B cell (primary cell): ENCODE measurements around the gene GCNT2. TPM values are rescaled to one million over a fixed set of nuclear protein-coding genes. Genes with fewer than 3 reads are reported as not detected.

Experiments used
- ATAC-seq: fragments of 200-7000 bp; cut with Tn5 transposase; one replicate; pipeline ENCODE4 v1.10.0; 2021; ENCODE audit warnings: low read depth, mild to moderate bottlenecking, moderate number of reproducible peaks, moderate library complexity
- CTCF ChIA-PET: fragments of 350-600 bp; sonication (Branson Sonifier 250); formaldehyde crosslinking; loops from one replicate; lab custom pipeline; 2021; ENCODE audit warnings: antibody characterized with exemption, inconsistent platforms; lab: Charles Lee
- POLR2A ChIA-PET: fragments of 350-600 bp; sonication (Branson Sonifier 250); formaldehyde crosslinking; loops from one replicate; lab custom pipeline; 2021; ENCODE audit warnings: antibody characterized with exemption; lab: Charles Lee
- DNase-seq: peaks from one replicate; pipeline ENCODE4 v3.0.0; 2013
- H2AFZ ChIP-seq: 2 replicates; pipeline ENCODE4 v1.6.1; 2012; ENCODE audit warnings: mild to moderate bottlenecking, low read depth, low read length; ENCODE audit not compliant: insufficient read depth, poor library complexity, severe bottlenecking
- H3K27ac ChIP-seq, 2 donors: 1 replicate in 1 of 2; 2 replicates in 1 of 2; pipeline ENCODE4 v1.5.1; 2012 to 2013; ENCODE audit warnings: low read length in 2 of 2, mild to moderate bottlenecking in 2 of 2, moderate library complexity in 1 of 2
- H3K27me3 ChIP-seq, 4 experiments: fragments of 200-600 bp in 1 of 4; sonication (generic) in 1 of 4; replicated peaks in 1 of 4; 1 replicate in 2 of 4; 2 replicates in 2 of 4; pipeline versions ENCODE4 v1.6.1 to v1.7.0; 2013 to 2016; ENCODE audit warnings: low read length in 3 of 4, mild to moderate bottlenecking in 2 of 4, mixed read lengths in 1 of 4, moderate library complexity in 1 of 4; ENCODE audit not compliant: insufficient read depth in 4 of 4, control insufficient read depth in 3 of 4; ENCODE audit errors: control extremely low read depth in 1 of 4
- H3K36me3 ChIP-seq, 2 experiments: replicated peaks in 1 of 2; 1 replicate in 1 of 2; 2 replicates in 1 of 2; pipeline versions ENCODE4 v1.6.1 to v1.7.1; 2013; ENCODE audit warnings: low read length in 1 of 2; ENCODE audit not compliant: insufficient read depth in 2 of 2, control insufficient read depth in 1 of 2; ENCODE audit errors: control extremely low read depth in 1 of 2, extremely low read depth in 1 of 2
- H3K4me1 ChIP-seq, 2 donors: fragments of 200-600 bp in 1 of 2; sonication (generic) in 1 of 2; 1 replicate in 1 of 2; 2 replicates in 1 of 2; pipeline versions ENCODE4 v1.5.1 to v1.6.1; 2013 to 2017; ENCODE audit warnings: low read length in 2 of 2; ENCODE audit not compliant: control insufficient read depth in 2 of 2, insufficient read depth in 2 of 2
- H3K4me2 ChIP-seq: replicated peaks from 2 replicates; pipeline ENCODE3; 2012; ENCODE audit warnings: mild to moderate bottlenecking, low read depth, low read length; ENCODE audit not compliant: poor library complexity, severe bottlenecking
- H3K4me3 ChIP-seq, 5 experiments: fragments of 200-600 bp in 1 of 5; sonication (generic) in 1 of 5; 1 replicate in 3 of 5; 2 replicates in 2 of 5; pipeline versions ENCODE4 v1.5.1 to v1.7.0; 2011 to 2016; ENCODE audit warnings: low read length in 4 of 5, mild to moderate bottlenecking in 4 of 5, low read depth in 2 of 5, control low read depth in 1 of 5, moderate library complexity in 1 of 5; ENCODE audit not compliant: insufficient read depth in 1 of 5; ENCODE audit errors: control extremely low read depth in 1 of 5, extremely low read depth in 1 of 5
- H3K79me2 ChIP-seq: fragments of 200-600 bp; sonication (generic); one replicate; pipeline ENCODE4 v1.6.0; 2016; ENCODE audit warnings: low read length; ENCODE audit not compliant: control insufficient read depth, insufficient read depth
- H3K9ac ChIP-seq: fragments of 200-600 bp; sonication (generic); 2 replicates; pipeline ENCODE4 v1.6.1; 2017; ENCODE audit warnings: mild to moderate bottlenecking, low read length, moderate library complexity
- H3K9me3 ChIP-seq, 3 donors: one replicate each; pipeline versions ENCODE4 v1.6.1 to v1.7.1; 2013; ENCODE audit warnings: low read length in 2 of 3; ENCODE audit not compliant: control insufficient read depth in 2 of 3, insufficient read depth in 1 of 3; ENCODE audit errors: control extremely low read depth in 1 of 3
- H4K20me1 ChIP-seq: 2 replicates; pipeline ENCODE4 v1.6.0; 2012; ENCODE audit warnings: mild to moderate bottlenecking, low read length; ENCODE audit not compliant: insufficient read depth, control insufficient read depth, poor library complexity, severe bottlenecking
- H3K27ac Mint-ChIP-seq: one replicate; pipeline ENCODE4 v1.8.0; 2021; ENCODE audit warnings: mixed read lengths
- H3K27me3 Mint-ChIP-seq: one replicate; pipeline ENCODE4 v1.8.0; 2021; ENCODE audit warnings: mixed read lengths
- H3K4me1 Mint-ChIP-seq: one replicate; pipeline ENCODE4 v1.8.0; 2021; ENCODE audit warnings: mixed read lengths
- H3K4me3 Mint-ChIP-seq: one replicate; pipeline ENCODE4 v1.8.0; 2021; ENCODE audit warnings: mixed read lengths
- H3K9me3 Mint-ChIP-seq: one replicate; pipeline ENCODE4 v1.8.0; 2022; ENCODE audit warnings: mixed read lengths; ENCODE audit not compliant: insufficient read depth
- EZH2 ChIP-seq: IDR thresholded peaks from 2 replicates; pipeline ENCODE4 v1.6.1; 2012; ENCODE audit warnings: borderline replicate concordance, low read depth, mild to moderate bottlenecking, moderate library complexity, low read length; ENCODE audit not compliant: insufficient read depth, poor library complexity, severe bottlenecking
- WGBS: methylation state at CpG from one replicate; pipeline ENCODE4 v1.1.5; 2013; ENCODE audit warnings: missing lambda C conversion rate; ENCODE audit not compliant: insufficient coverage; 5-methylcytosine and 5-hydroxymethylcytosine counted together
- intact Hi-C: fragments of 100-400 bp; cut with micrococcal nuclease; formaldehyde crosslinking; loops from one replicate; pipeline ENCODE4 v1.10.0; 2022
- polyA plus RNA-seq: library from polyadenylated mRNA; depleted of rRNA; stranded (reverse); fragments of >200 nt; gene quantifications from 2 replicates; pipeline ENCODE4 v1.2.3, GENCODE V29; 2012
- total RNA-seq, 2 donors: library from RNA; stranded (reverse); fragments of 120-200 nt in 1 of 2; gene quantifications; 1 replicate in 1 of 2; 2 replicates in 1 of 2; pipeline versions ENCODE4 v1.2.3 to v1.2.4, GENCODE V29; 2013 to 2022
- TF ChIP-seq, protein P1 (sequence below): fragments of 200-600 bp; IDR thresholded peaks from one replicate; pipeline ENCODE4 v1.8.0; 2022; ENCODE audit warnings: antibody characterized with exemption, mild to moderate bottlenecking

The GCNT2 gene
- total and polyA plus RNA-seq, 2 donors (not counting 1 experiment from before 2014, with no cell fraction given), result 6.8 to 32.1 TPM

DNA sequence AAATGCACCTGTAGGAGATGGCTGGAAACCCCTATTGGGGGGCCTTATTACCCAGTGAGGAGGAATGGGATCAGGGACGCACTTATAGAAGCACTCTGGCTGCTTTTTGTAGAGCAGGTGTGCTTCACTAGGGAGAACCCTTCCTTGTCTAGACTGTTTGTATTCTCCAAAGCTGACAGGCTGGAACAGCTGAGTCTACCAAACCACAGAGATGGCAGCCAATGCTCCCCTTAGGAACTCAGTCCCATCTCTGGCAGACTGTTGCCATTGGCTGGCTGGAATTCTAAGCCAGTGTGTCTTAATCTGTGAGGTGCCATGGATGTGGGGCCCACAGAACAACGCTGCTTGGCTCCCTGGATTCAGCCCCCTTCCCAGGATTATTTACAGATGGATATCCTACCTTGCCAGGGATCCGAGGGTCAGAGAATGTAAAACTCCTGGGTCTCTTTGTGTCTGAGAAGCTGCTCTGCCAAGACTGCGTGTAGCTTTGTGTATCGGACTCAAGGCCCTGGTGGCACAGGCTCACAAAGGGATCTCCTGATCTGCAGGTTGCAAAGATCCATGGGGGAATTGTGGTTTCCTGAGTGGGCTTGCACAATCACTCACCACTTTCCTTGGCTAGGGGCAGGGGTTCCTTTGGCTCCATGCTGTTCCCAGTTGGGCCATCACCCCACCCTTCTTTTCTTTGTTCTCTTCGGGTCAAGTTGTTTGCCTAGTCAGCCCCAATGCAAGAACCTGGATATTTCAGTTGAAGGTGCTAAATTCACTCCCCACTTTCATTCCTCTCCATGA is 147.2 kb downstream of the GCNT2 start:
- H4K20me1 ChIP-seq, result no peaks in the 10 kb centered on the region
- no peak overlapping the region for H3K9ac ChIP-seq
- intact Hi-C loops, result no loop called here
- H3K27ac Mint-ChIP-seq, result no peak overlapping the region
- DNase-seq (no peak), ATAC-seq (no peak)
- H3K4me3 ChIP-seq, result no peak overlapping the region
- H3K27me3 Mint-ChIP-seq, result peaks cover 25% of the 10 kb centered on the region
- no peaks in the 10 kb centered on the region for H3K79me2 ChIP-seq
- no peak overlapping the region for H3K4me3 Mint-ChIP-seq
- peaks cover 0 to 22% (median 10%) of the 10 kb centered on the region in 4 experiments for H3K27me3 ChIP-seq
- no peak overlapping the region for H3K4me2 ChIP-seq
- H3K36me3 ChIP-seq, result no peaks in the 10 kb centered on the region
- CTCF ChIA-PET, result no interaction called here
- 90% methylated on average over 5 of the region's 6 CpGs for WGBS
- TF ChIP-seq, protein P1, sequence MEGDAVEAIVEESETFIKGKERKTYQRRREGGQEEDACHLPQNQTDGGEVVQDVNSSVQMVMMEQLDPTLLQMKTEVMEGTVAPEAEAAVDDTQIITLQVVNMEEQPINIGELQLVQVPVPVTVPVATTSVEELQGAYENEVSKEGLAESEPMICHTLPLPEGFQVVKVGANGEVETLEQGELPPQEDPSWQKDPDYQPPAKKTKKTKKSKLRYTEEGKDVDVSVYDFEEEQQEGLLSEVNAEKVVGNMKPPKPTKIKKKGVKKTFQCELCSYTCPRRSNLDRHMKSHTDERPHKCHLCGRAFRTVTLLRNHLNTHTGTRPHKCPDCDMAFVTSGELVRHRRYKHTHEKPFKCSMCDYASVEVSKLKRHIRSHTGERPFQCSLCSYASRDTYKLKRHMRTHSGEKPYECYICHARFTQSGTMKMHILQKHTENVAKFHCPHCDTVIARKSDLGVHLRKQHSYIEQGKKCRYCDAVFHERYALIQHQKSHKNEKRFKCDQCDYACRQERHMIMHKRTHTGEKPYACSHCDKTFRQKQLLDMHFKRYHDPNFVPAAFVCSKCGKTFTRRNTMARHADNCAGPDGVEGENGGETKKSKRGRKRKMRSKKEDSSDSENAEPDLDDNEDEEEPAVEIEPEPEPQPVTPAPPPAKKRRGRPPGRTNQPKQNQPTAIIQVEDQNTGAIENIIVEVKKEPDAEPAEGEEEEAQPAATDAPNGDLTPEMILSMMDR, result no peak
- no peak for TF ChIP-seq EZH2
- peaks cover 0 to 4% (median 0%) of the 10 kb centered on the region in 3 donors for H3K9me3 ChIP-seq
- peaks cover 5% of the 10 kb centered on the region for H3K4me1 Mint-ChIP-seq
- H3K4me1 ChIP-seq, result no peaks in the 10 kb centered on the region
- no peak overlapping the region for H2AFZ ChIP-seq
- H3K9me3 Mint-ChIP-seq, result no peaks in the 10 kb centered on the region
- H3K27ac ChIP-seq, result no peak overlapping the region
- POLR2A ChIA-PET, result no interaction called here

DNA sequence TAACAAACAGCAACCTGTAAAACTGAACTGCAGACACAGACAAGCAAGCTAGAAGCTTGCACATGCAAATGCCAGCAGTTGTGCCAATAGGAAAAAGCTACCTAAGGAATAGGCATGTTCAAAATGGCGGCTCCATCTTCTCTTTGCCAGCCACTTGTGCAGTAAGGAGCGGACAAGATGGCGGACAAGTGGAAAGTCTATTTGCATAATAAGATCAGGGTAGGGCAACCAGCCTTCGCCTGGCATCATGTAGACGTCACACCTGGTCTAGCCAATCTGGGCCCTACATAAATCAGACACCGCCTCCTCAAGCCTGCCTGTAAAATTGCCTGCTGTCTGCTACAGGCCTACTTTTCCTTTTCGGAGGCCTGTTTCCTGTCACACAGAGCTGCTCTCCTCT is 155.3 kb downstream of the GCNT2 start:
- DNase-seq (no peak), ATAC-seq (no peak)
- H3K9ac ChIP-seq, result no peak overlapping the region
- H3K36me3 ChIP-seq, result no peaks in the 10 kb centered on the region
- H3K4me2 ChIP-seq, result no peak overlapping the region
- 93% methylated on average over 7 of the region's 7 CpGs for WGBS
- no peaks in the 10 kb centered on the region for H3K9me3 Mint-ChIP-seq
- POLR2A ChIA-PET, result no interaction called here
- H3K4me3 ChIP-seq, result no peak overlapping the region
- no peak for TF ChIP-seq EZH2
- TF ChIP-seq, protein P1, result no peak
- H3K4me1 ChIP-seq, result no peaks in the 10 kb centered on the region
- H3K4me1 Mint-ChIP-seq, result no peaks in the 10 kb centered on the region
- intact Hi-C loops, result no loop called here
- H2AFZ ChIP-seq, result no peak overlapping the region
- no peak overlapping the region for H3K4me3 Mint-ChIP-seq
- H3K27me3 Mint-ChIP-seq, result peaks cover 4% of the 10 kb centered on the region
- H3K79me2 ChIP-seq, result no peaks in the 10 kb centered on the region
- no peaks in the 10 kb centered on the region for H3K9me3 ChIP-seq
- H3K27me3 ChIP-seq, result no peaks in the 10 kb centered on the region
- no peak overlapping the region for H3K27ac ChIP-seq
- CTCF ChIA-PET, result no interaction called here
- no peak overlapping the region for H3K27ac Mint-ChIP-seq
- H4K20me1 ChIP-seq, result no peaks in the 10 kb centered on the region
